Germinal center (tissue), 1 donor: ENCODE measurements around the gene DRC7.
A peak's percentile ranks its signal among the peaks of the same experiment; 100 is the strongest.
"Not testable (repeated sequence)": the region's sequence is repeated elsewhere in the genome, so short reads cannot be mapped to it uniquely, and the experiment has no call there.

Experiments
- DNase-seq: peaks from one replicate; pipeline ENCODE4 v3.0.0; 2012; ENCODE audit warnings: mixed read lengths, low spot score

DRC7 gene

DNA sequence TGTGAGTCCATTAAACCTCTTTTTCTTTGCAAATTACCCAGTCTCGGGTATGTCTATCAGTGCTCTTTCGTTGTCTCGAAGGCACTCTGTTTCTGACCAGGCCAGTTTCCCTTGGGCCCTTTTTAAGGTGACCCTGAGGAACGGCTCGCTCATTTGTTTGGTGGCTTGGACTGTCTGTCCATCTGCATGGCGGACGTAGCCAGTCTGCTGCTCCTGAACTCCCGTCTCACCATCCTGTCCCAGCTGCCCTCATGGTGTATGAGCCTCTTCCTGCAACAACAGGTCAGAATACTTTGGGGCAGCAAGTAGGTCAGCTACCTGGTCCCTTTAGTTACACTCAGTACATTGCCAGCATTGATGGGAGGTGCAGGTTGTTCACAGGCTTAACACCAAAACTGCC is 19.0 kb downstream of the DRC7 start:
- no peak for DNase-seq

DNA sequence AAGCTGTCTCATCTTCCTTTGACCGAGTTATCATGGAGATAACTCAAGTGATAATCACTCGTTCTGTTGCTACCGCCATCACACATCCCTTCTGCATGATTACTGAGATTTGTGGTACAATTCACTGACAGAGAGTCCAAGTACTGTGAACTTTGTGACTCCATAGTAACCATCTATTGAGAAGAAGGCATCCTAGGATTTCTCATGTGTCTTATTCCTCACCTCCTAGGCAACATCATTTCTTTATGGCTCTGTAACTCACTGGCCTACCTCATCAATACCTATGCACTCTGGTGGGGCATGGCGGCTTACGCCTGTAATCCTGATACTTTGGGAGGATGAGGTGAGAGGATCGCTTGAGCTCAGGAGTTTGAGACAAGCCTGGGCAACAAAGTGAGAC is 19.4 kb downstream of the DRC7 start:
- no peak for DNase-seq

GRCh38 chr16:57720142-57720575 is 25.6 kb downstream of the DRC7 start:
- DNase-seq, result no peak

DNA sequence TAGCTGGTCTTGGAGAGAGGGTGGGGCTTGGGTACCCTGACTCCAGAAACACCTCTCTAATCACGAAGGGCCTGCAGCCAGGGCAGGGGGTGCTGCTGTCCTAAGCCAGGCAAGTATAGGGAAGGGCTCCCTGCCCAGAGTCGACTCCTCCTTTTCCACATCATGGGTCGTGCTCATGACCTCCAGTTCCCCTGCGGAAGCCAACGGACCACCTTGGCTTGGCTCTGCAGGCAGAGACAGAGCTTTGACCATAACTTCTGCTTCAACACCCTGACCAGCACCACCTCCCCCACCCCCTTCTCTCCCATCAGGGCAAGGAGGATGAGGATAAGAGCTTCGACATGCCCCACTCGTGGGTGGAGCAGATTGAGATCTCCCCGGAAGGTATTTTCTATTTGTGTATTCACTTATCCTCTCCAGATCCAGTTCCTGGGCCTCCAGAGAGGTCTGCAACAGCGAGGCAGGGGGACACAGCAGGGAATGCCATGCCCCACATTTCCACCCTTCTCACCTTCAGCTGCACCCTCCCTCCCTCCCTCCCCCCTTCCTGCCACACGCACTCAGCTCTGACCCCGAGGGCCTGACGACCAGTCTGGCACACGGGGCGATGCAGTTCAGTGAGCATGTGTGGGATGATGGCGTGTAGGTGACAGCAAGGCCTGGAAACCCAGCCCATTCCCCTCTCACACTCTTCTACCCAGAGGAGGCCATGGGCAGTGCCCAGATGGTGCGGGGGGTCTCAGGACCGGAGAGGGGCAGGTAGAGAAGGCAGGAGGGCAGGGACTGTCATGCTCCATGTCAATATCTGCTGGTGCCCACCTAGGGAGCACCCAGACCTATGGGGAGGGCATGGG is 27.0 kb downstream of the DRC7 start:
- DNase-seq, result no peak

DNA sequence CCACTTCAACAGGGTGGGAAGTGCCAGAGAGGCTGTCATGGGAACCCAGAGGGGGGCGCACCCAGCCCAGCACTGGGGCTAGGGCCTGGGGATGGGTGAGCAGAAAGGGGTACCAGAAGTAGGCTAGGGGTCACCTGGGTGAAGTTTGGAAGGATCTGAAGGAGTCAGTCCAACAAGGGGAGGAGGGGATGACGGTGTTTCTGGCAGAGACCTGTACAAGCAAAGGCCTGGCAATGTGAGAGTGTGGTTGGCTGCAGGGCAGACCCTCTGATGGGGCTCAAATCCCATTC is 27.5 kb downstream of the DRC7 start:
- DNase-seq, result no peak

DNA sequence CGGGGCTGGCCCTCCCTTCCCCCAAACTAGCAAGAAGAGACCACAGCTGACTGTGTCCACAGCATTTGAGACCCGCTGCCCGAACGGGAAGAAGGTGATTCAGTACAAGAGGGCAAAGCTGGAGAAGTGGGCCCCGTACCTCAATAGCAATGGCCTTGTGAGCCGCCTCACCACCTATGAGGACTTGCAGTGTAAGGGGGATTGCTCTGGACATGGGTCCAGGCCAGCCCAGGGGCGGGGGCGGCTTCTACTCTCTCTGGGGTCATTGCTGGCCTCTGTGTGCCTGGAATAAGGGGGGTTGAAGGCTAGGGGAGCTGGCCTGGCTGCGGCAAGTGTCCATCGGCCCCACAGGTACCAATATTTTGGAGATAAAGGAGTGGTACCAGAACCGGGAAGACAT is 28.0 kb downstream of the DRC7 start:
- no peak for DNase-seq

DNA sequence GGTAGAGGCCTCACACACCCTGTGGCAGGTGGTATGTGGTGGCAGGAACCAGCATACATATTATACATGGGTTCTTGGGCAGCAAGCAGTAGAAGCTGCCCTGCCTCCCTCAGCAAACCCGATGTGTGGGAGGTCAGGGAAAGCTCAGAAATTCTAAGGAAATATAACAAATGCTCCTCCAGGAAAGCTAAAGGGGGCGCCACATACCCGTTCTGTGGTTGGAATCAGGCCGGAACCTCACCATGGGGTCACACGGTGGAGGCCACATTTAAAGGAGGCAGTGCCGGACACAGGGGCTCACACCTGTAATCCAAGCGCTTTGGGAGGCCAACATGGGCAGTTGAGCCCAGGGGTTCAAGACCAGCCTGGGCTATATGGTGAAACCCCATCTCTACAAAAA is 28.6 kb downstream of the DRC7 start:
- no peak for DNase-seq

GRCh38 chr16:57724531-57724930 is 29.9 kb downstream of the DRC7 start:
- no peak for DNase-seq

- DNase-seq, result no peak
Observed at GRCh38 chr16:57725151-57725550, 30.5 kb downstream of the DRC7 start.

- DNase-seq, result no peak
Observed at GRCh38 chr16:57725554-57725953, 30.9 kb downstream of the DRC7 start.

DNA sequence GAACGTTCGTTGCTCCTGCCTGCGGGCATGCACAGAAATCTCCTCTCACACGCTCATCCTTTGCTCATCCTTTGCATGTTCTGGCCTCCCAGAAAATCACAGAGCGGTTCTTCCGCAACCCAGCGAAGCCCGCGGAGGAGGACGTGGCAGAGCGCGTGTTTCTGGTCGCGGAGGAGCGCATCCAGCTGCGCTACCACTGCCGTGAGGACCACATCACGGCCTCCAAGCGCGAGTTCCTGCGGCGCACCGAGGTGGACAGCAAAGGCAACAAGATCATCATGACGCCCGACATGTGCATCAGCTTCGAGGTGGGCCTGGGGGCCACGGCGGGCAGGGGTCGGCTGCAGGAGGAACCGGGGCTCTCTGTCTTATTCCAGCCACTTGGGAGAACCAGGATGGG is 31.4 kb downstream of the DRC7 start:
- DNase-seq, result no peak

DNA sequence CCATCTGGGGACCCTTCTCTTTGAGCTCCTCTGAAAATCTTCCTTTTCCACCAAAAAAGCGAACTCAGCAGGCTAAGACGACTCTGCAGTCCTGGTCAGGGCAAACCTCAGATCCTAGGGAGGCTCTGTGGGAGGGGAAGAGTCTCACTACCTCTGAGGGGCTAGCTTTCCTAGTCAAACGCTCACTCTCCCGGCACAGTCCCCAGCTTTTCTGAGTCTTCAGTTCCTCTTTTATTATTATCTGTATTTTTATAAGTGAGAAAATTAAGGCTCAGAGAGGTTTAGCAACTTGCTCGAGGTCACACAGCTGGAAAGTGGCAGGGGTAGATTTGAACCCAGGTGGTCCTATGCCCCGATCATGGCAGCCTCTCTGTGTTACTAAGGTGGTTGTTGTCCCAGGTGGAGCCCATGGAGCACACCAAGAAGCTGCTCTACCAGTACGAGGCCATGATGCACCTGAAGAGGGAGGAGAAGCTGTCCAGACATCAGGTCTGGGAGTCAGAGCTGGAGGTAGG is 31.9 kb downstream of the DRC7 start:
- DNase-seq, result no peak

GRCh38 chr16:57727610-57728009 is 33.0 kb downstream of the DRC7 start:
- no peak for DNase-seq

DNA sequence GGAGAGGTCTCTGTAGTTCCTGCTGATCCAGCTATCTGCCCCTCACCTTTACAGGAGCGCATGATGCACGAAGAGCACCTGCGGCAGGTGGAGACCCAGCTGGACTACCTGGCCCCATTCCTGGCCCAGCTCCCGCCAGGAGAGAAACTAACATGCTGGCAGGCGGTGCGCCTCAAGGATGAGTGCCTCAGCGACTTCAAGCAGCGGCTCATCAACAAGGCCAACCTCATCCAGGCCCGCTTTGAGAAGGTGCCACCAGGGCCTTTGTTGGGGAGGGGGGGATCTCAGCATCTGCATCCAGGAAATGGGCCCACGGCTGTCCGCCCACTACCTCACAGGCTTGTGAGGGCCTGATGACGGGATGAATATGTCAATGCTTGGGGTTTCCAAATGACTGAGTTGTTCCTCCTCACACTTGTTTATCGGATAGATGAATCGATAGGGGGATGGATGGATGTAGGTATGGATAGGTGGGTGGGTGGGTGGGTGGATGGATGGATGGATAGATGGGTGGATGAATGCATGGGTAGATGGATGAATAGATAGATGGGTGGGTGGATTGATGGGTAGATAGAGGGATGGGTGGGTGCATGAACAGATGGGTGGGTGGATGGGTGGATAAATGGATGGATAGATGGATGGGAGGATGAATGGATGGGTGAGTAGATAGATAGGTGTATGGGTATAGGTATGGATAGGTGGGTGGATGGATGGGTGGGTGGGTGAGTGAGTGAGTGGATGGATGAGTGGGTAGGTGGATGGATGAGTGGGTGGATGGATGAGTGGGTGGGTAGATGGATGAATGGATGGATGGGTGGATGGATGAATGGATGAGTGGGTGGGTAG is 34.0 kb downstream of the DRC7 start:
- DNase-seq, result no peak

DNA sequence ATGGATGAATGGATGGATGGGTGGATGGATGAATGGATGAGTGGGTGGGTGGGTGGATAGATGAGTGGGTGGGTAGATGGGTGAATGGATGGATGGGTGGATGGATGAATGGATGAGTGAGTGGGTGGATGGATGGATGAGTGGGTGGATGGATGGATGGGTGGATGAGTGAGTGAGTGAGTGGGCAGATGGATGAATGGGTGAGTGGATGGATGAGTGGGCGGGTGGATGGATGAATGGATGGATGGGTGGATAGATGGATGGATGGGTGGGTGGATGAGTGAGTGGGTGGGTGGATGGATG is 34.5 kb downstream of the DRC7 start:
- DNase-seq, result no peak

- DNase-seq, result not testable (repeated sequence)
Observed at GRCh38 chr16:57729852-57730251, 35.2 kb downstream of the DRC7 start.

GRCh38 chr16:57730771-57731730 is 36.4 kb downstream of the DRC7 start:
- no peak for DNase-seq

GRCh38 chr16:57732037-57732436 is 37.4 kb downstream of the DRC7 start:
- no peak for DNase-seq

GRCh38 chr16:57732714-57733113 is 38.1 kb downstream of the DRC7 start:
- DNase-seq, result no peak

DNA sequence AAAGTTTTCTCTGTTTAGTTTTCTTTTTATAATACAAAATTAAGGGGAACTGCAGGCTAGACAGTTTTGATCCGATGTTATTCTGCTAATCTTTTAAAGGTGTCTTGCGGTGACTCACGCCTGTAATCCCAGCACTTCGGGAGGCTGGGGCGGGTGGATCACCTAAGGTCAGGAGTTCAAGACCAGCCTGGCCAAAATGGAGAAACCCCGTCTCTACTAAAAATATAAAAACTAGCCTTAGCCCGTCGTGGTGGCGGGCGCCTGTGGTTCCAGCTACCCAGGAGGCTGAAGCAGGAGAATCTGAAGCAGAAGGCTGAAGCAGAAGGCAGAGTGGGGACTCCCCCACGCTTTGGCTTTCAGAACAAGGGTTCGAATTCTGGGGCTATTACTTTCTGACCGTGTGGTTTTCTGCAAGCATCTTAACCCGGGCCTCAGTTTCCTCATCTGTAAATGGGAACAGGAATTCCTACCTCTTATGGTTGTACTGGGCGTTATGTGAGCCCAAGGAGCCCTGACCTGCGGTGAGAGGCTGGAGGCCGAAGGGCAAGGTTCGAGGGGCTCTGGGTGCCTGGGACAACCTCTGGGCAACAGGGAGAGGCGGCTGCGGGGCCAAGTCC is 39.8 kb downstream of the DRC7 start:
- DNase-seq, result no peak

GRCh38 chr16:57734925-57735754 is 40.5 kb downstream of the DRC7 start:
- DNase-seq, result peak; percentile 99
